ENCODE data around the gene STPG2. TPM values are rescaled to one million over a fixed set of nuclear protein-coding genes. Genes with fewer than 3 reads are reported as not detected.

STPG2 gene
- total RNA-seq, 6 donors from 2014 or later, result 0.30 to 5.2 (median 0.49) TPM; not detected in 1

- TF ChIP-seq POLR2A (IDR thresholded peaks at IDR 0.05), result no peak
- no peak for TF ChIP-seq EP300 (IDR thresholded peaks at IDR 0.05)
- no peak for TF ChIP-seq CTCF (IDR thresholded peaks at IDR 0.05)
- Histone ChIP-seq H3K9me3 (no peaks in the 10 kb centered on the region), H3K4me1 (no peaks in the 10 kb centered on the region), H3K27ac (no peak overlapping the region), H3K4me3 (no peak overlapping the region), H3K36me3 (no peaks in the 10 kb centered on the region), H3K27me3 (no peaks in the 10 kb centered on the region)
- no peak for ATAC-seq (ENCODE audit: low FRiP score in 2 of 2)
- 77 to 78% methylated on average over 2 of the region's 2 CpGs for WGBS, 2 donors
- no peak for DNase-seq
Observed at GRCh38 chr4:97879942-97880341, 263.3 kb downstream of the STPG2 start.

DNA sequence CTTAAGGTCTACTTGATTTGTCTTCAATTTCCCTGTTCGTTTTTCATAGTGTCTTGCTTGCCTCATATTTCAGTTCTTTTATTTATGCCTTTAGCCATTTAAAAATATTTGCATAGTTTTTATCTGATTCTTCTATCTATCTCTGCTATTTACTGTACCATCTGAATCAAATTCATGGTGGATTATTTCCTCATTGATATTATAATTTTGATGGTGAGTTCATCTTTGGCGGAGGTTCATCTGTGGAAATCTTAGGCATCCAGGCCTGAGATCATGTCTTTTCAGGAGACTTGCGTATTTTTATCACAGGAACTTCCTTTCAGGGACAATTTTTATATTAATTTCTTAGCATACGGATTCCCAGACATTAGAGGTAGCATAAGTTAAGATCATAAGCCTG, 275.2 kb downstream of the STPG2 start:
- Histone ChIP-seq H3K4me1 (no peaks in the 10 kb centered on the region), H3K27ac (no peak overlapping the region), H3K27me3 (no peaks in the 10 kb centered on the region), H3K4me3 (no peak overlapping the region), H3K36me3 (no peaks in the 10 kb centered on the region), H3K9me3 (no peaks in the 10 kb centered on the region)
- 57 to 59% methylated on average over 4 of the region's 4 CpGs for WGBS, 2 donors
- no peak for ATAC-seq (ENCODE audit: low FRiP score in 2 of 2)
- TF ChIP-seq EP300 (IDR thresholded peaks at IDR 0.05) (no peak), CTCF (IDR thresholded peaks at IDR 0.05) (no peak), POLR2A (IDR thresholded peaks at IDR 0.05) (no peak), POLR2AphosphoS5 (IDR thresholded peaks at IDR 0.05) (no peak)
- no peak for DNase-seq

GRCh38 chr4:97867557-97868091, 275.7 kb downstream of the STPG2 start:
- Histone ChIP-seq H3K27ac (no peak overlapping the region), H3K4me1 (no peaks in the 10 kb centered on the region), H3K4me3 (no peak overlapping the region), H3K36me3 (no peaks in the 10 kb centered on the region), H3K9me3 (no peaks in the 10 kb centered on the region), H3K27me3 (no peaks in the 10 kb centered on the region)
- WGBS, 2 donors, result 45 to 61% methylated on average over 1 of the region's 1 CpG
- TF ChIP-seq EP300 (IDR thresholded peaks at IDR 0.05) (no peak), CTCF (IDR thresholded peaks at IDR 0.05) (no peak), POLR2A (IDR thresholded peaks at IDR 0.05) (no peak), POLR2AphosphoS5 (IDR thresholded peaks at IDR 0.05) (no peak)
- DNase-seq, result no peak
- ATAC-seq (ENCODE audit: low FRiP score in 2 of 2), result no peak

DNA sequence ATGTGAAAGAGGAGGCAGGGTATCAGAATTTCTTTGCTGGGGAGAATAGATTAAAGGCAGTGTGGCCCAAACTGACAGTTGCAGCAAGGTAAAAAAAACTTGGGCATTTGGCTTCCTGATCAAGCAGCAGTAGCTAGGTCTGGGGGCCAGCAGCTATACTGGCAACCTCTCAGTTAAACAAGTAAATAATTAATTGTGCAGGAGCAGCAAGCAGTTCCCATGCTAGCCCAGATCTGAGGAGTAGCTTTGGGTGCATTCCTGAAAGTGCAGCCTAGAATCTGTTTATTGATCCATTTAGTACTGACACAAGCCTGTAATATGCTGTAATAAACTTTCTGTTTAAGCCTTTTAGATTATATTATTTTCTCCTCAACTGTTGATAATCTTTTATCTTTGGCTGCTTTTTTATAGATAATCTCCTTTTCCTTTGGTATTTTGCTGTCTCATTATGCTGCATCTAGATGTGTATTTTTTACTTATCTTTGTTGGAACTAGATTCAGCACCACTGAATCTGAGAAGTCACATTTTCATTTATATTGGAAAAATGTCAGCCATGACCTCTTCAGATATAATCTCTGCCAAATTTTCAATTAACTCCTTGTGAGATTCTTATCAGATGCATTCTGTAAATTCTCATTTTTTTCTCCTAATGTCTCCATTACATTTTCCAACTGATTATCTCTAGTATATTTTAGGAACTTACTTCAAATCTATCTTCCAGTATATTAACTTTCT, 276.3 kb downstream of the STPG2 start:
- Histone ChIP-seq H3K27ac (no peak overlapping the region), H3K9me3 (no peaks in the 10 kb centered on the region), H3K27me3 (no peaks in the 10 kb centered on the region), H3K4me1 (no peaks in the 10 kb centered on the region), H3K36me3 (no peaks in the 10 kb centered on the region), H3K4me3 (no peak overlapping the region)
- TF ChIP-seq EP300 (IDR thresholded peaks at IDR 0.05) (no peak), POLR2AphosphoS5 (IDR thresholded peaks at IDR 0.05) (no peak), POLR2A (IDR thresholded peaks at IDR 0.05) (no peak), CTCF (IDR thresholded peaks at IDR 0.05) (no peak)
- ATAC-seq (ENCODE audit: low FRiP score in 2 of 2) (no peak), DNase-seq (no peak)

DNA sequence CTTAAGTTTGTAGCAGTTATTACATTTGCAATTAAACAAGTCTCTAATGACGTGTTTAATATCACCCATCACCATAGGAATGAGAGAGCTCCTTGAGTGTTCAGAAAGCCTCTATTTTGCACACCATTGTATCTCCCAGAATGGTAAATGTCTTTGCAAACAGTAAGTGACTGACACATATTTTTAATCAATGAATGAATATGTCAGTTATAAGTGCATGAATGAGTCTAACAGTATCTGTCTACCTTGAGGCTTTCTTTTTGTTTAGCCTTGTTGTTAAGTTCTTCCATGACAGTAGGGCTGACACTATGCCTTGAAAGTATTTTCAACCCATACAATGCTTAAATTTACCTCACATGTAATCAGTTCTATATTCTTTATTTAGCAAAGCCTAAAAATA, 292.2 kb downstream of the STPG2 start:
- no peaks in the 10 kb centered on the region for H3K36me3 ChIP-seq
- H3K9me3 ChIP-seq, result peaks cover 0 to 3% (median 0%) of the 10 kb centered on the region in 4 donors
- no peak overlapping the region for H3K27ac ChIP-seq
- H3K4me3 ChIP-seq, result no peak overlapping the region
- ATAC-seq (ENCODE audit: low FRiP score in 2 of 2), result no peak
- no peaks in the 10 kb centered on the region for H3K4me1 ChIP-seq
- H3K27me3 ChIP-seq, result no peaks in the 10 kb centered on the region
- DNase-seq, result no peak
- TF ChIP-seq EP300 (IDR thresholded peaks at IDR 0.05) (no peak), CTCF (IDR thresholded peaks at IDR 0.05) (no peak), POLR2A (IDR thresholded peaks at IDR 0.05) (no peak), POLR2AphosphoS5 (IDR thresholded peaks at IDR 0.05) (no peak)
- 73 to 88% methylated on average over 1 of the region's 1 CpG for WGBS, 2 donors
